Measurements from ENCODE around the gene AMN. TPM values are rescaled to one million over a fixed set of nuclear protein-coding genes. Genes with fewer than 3 reads are reported as not detected.

Gene AMN
- polyA plus RNA-seq, 5 donors: 0.35 to 1.5 (median 1.0) TPM

GRCh38 chr14:102943979-102944378 is 21.5 kb downstream of the AMN start:
- no peak for DNase-seq

GRCh38 chr14:102944448-102945330 is 22.2 kb downstream of the AMN start:
- DNase-seq: no peak

GRCh38 chr14:102945346-102946130 is 23.1 kb downstream of the AMN start:
- DNase-seq: no peak

GRCh38 chr14:102947321-102948103 is 25.0 kb downstream of the AMN start:
- DNase-seq: no peak

GRCh38 chr14:102948698-102949061 is 26.2 kb downstream of the AMN start:
- DNase-seq: no peak

- no peak for DNase-seq
Observed at GRCh38 chr14:102949062-102949800, 26.8 kb downstream of the AMN start.

GRCh38 chr14:102949801-102950451 is 27.5 kb downstream of the AMN start:
- DNase-seq: no peak

- DNase-seq: no peak
Observed at GRCh38 chr14:102951034-102951433, 28.6 kb downstream of the AMN start.

GRCh38 chr14:102951799-102952198 is 29.3 kb downstream of the AMN start:
- DNase-seq: no peak

GRCh38 chr14:102952276-102952675 is 29.8 kb downstream of the AMN start:
- DNase-seq: no peak

- DNase-seq: no peak
Observed at GRCh38 chr14:102953100-102953499, 30.6 kb downstream of the AMN start.

GRCh38 chr14:102954081-102954789 is 31.8 kb downstream of the AMN start:
- DNase-seq: no peak

GRCh38 chr14:102955636-102956408 is 33.4 kb downstream of the AMN start:
- DNase-seq: no peak

GRCh38 chr14:102957222-102957621 is 34.8 kb downstream of the AMN start:
- no peak for DNase-seq

- no peak for DNase-seq
Observed at GRCh38 chr14:102958461-102958860, 36.0 kb downstream of the AMN start.

- DNase-seq: no peak
Observed at GRCh38 chr14:102962111-102962627, 39.7 kb downstream of the AMN start.

- DNase-seq: no peak
Observed at GRCh38 chr14:102964152-102964730, 41.8 kb downstream of the AMN start.

GRCh38 chr14:102965282-102965681 is 42.8 kb downstream of the AMN start:
- no peak for DNase-seq
